GM19397 (cell line): Measurements from ENCODE around the gene TENT4B.
"Not testable (repeated sequence)": the region's sequence is repeated elsewhere in the genome, so short reads cannot be mapped to it uniquely, and the experiment has no call there.

Source experiments
- ATAC-seq: cut with Tn5 transposase; IDR thresholded peaks from one replicate; pipeline ENCODE4 v1.9.1; 2021; ENCODE audit warnings: mild to moderate bottlenecking, moderate library complexity; ENCODE audit not compliant: unreplicated experiment

The TENT4B gene

GRCh38 chr16:50153596-50154419 lies 702 bp downstream of the TENT4B start:
- peak; percentile 21 for ATAC-seq

- no peak for ATAC-seq
Measured at GRCh38 chr16:50154420-50154950, 1.4 kb downstream of the TENT4B start.

- no peak for ATAC-seq
Measured at GRCh38 chr16:50155925-50156324, 2.8 kb downstream of the TENT4B start.

- ATAC-seq = no peak
Measured at GRCh38 chr16:50156590-50156989, 3.5 kb downstream of the TENT4B start.

- no peak for ATAC-seq
Measured at GRCh38 chr16:50160495-50161164, 7.5 kb downstream of the TENT4B start.

- ATAC-seq = no peak
Measured at GRCh38 chr16:50161950-50162349, 8.8 kb downstream of the TENT4B start.

- no peak for ATAC-seq
Measured at GRCh38 chr16:50165473-50165872, 12.4 kb downstream of the TENT4B start.

GRCh38 chr16:50166511-50167500 lies 13.7 kb downstream of the TENT4B start:
- no peak for ATAC-seq

- no peak for ATAC-seq
Measured at GRCh38 chr16:50167556-50167955, 14.4 kb downstream of the TENT4B start.

GRCh38 chr16:50169555-50170096 lies 16.5 kb downstream of the TENT4B start:
- no peak for ATAC-seq

GRCh38 chr16:50171773-50172172 lies 18.7 kb downstream of the TENT4B start:
- not testable (repeated sequence) for ATAC-seq

GRCh38 chr16:50172195-50172922 lies 19.3 kb downstream of the TENT4B start:
- no peak for ATAC-seq

GRCh38 chr16:50173316-50173715 lies 20.2 kb downstream of the TENT4B start:
- no peak for ATAC-seq

- no peak for ATAC-seq
Measured at GRCh38 chr16:50178491-50178941, 25.4 kb downstream of the TENT4B start.

GRCh38 chr16:50182441-50182840 lies 29.3 kb downstream of the TENT4B start:
- ATAC-seq = no peak

GRCh38 chr16:50183316-50183715 lies 30.2 kb downstream of the TENT4B start:
- no peak for ATAC-seq

GRCh38 chr16:50185005-50185505 lies 31.9 kb downstream of the TENT4B start:
- no peak for ATAC-seq

GRCh38 chr16:50188619-50189136 lies 35.6 kb downstream of the TENT4B start:
- no peak for ATAC-seq

GRCh38 chr16:50190292-50190691 lies 37.2 kb downstream of the TENT4B start:
- no peak for ATAC-seq
